ENCODE measurements around the gene CLEC10A. TPM values are rescaled to one million over a fixed set of nuclear protein-coding genes. Genes with fewer than 3 reads are reported as not detected.

The CLEC10A gene
- total RNA-seq, 2 donors from 2014 or later = 0.96 to 9.7 TPM

DNA sequence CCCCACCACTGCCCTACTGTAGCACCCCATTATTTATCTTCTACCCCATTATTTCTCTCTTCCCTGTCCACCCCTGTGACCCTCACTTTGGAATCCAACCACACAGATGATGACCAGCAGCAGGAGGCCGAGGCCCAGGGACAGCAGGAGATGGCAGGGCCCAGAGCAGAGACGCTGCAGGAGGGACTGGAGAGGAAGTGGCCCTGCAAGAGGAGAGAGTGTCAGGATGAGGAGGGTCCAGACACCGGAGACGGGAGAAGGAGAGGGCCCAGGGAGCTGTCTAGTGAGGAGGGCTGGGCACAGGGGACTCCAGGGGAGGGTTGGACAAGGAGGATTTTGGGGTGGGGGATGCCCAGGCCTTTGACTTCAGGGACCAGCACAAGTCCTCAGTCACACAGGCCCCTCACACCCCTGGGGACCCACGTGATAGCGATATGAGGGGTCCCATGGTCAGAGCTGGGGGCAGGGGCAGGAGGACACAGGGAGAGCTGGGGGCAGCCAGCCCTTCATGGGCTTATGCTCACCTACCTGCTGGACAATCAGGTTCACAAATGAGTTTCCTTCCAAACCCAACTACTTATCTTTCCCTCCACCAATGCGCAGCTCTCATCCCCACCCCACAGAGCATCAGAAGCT, 2.0 kb downstream of the CLEC10A start:
- H3K27me3 ChIP-seq = no peaks in the 10 kb centered on the region
- no peak overlapping the region for H3K4me3 ChIP-seq
- H3K27ac ChIP-seq = no peak overlapping the region
- H3K9me3 ChIP-seq = no peaks in the 10 kb centered on the region
- peak overlapping the region in 1 of 2 donors; percentile 35 for H3K9ac ChIP-seq (ENCODE audit: low read depth in 2 of 2, low read length in 2 of 2)
- intact Hi-C loops (cut with DNase I) = no loop called here
- TF ChIP-seq, protein P1, sequence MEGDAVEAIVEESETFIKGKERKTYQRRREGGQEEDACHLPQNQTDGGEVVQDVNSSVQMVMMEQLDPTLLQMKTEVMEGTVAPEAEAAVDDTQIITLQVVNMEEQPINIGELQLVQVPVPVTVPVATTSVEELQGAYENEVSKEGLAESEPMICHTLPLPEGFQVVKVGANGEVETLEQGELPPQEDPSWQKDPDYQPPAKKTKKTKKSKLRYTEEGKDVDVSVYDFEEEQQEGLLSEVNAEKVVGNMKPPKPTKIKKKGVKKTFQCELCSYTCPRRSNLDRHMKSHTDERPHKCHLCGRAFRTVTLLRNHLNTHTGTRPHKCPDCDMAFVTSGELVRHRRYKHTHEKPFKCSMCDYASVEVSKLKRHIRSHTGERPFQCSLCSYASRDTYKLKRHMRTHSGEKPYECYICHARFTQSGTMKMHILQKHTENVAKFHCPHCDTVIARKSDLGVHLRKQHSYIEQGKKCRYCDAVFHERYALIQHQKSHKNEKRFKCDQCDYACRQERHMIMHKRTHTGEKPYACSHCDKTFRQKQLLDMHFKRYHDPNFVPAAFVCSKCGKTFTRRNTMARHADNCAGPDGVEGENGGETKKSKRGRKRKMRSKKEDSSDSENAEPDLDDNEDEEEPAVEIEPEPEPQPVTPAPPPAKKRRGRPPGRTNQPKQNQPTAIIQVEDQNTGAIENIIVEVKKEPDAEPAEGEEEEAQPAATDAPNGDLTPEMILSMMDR (IDR thresholded peaks at IDR 0.05) = no peak
- H3K36me3 ChIP-seq = no peaks in the 10 kb centered on the region
- DNase-seq = no peak
- H3K4me1 ChIP-seq = no peaks in the 10 kb centered on the region

GRCh38 chr17:7074931-7075330, 5.1 kb downstream of the CLEC10A start:
- DNase-seq = no peak
- TF ChIP-seq, protein P1 (IDR thresholded peaks at IDR 0.05) = no peak
- H3K27ac ChIP-seq = no peak overlapping the region
- no peaks in the 10 kb centered on the region for H3K27me3 ChIP-seq
- H3K9ac ChIP-seq (ENCODE audit: low read depth in 2 of 2, low read length in 2 of 2) = no peak overlapping the region
- no peaks in the 10 kb centered on the region for H3K9me3 ChIP-seq
- H3K4me1 ChIP-seq = no peaks in the 10 kb centered on the region
- intact Hi-C loops (cut with DNase I) = no loop called here
- no peaks in the 10 kb centered on the region for H3K36me3 ChIP-seq
- no peak overlapping the region for H3K4me3 ChIP-seq

DNA sequence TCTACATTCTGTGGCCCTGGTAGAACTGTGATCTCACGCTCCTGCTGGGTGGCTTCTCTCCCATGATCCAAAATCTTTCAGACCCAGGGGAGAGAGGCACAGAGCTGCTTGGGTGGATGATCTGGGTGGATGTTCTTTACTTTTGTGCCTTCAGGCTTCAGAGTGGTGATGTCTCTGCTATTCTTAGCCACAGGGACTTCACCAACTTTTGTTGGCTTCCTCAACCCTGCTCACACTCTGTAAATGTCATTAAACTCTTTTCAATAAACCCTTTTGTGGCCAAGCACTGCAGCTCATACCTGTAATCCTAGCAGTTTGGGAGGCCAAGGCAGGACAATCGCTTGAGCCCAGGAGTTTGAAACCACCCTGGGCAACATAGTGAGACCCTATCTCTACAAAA, 7.6 kb downstream of the CLEC10A start:
- Histone ChIP-seq H3K36me3 (no peaks in the 10 kb centered on the region), H3K9ac (ENCODE audit: low read depth in 2 of 2, low read length in 2 of 2) (no peak overlapping the region), H3K27ac (no peak overlapping the region), H3K4me1 (no peaks in the 10 kb centered on the region), H3K9me3 (no peaks in the 10 kb centered on the region), H3K4me3 (no peak overlapping the region), H3K27me3 (no peaks in the 10 kb centered on the region)
- TF ChIP-seq, protein P1 (IDR thresholded peaks at IDR 0.05) = no peak
- no peak for DNase-seq
- intact Hi-C loops (cut with DNase I) = no loop called here

DNA sequence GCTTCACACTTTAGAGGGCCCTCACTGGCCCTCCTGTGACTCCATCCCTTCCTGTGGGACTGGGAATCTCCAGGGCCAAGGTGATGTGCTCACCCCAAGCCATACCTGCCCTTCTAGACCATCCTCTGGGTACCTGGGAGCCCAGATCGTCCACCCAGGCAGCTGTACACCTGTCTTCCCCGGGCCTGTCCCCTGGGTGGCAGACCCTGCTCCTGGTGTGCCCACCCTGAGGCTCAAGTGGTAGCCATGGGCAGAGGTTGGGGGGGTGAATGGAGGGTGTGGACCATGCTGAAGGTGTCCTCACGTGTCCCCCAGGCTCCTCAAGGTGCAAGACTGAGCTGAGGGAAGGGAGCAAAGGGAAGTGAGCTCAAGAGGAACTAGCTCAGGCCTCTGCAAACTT, 9.3 kb downstream of the CLEC10A start:
- Histone ChIP-seq H3K36me3 (no peaks in the 10 kb centered on the region), H3K9ac (ENCODE audit: low read depth in 2 of 2, low read length in 2 of 2) (no peak overlapping the region), H3K27ac (no peak overlapping the region), H3K9me3 (no peaks in the 10 kb centered on the region), H3K4me1 (no peaks in the 10 kb centered on the region), H3K4me3 (no peak overlapping the region), H3K27me3 (no peaks in the 10 kb centered on the region)
- intact Hi-C loops (cut with DNase I) = no loop called here
- DNase-seq = no peak
- TF ChIP-seq, protein P1 (IDR thresholded peaks at IDR 0.05) = no peak

DNA sequence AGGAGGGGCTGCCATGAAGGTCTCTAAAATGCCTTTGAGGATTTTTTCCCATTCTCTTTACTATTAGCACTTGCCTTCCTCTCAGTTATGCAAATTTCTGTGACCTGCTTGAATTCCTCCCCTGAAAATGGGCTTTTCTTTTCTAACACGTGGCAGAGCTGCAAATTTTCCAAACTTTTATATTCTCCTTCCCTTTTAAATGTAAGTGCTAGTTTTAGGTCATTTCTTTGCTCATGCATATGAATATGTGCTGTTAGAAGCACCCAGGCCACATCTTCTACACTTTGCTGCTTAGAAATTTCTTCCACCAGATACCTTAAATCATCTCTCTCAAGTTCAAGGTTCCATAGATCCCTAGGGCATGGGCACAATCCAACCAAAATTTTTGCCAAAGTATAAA, 11.8 kb downstream of the CLEC10A start:
- Histone ChIP-seq H3K4me3 (no peak overlapping the region), H3K9me3 (no peaks in the 10 kb centered on the region), H3K27me3 (no peaks in the 10 kb centered on the region), H3K4me1 (no peaks in the 10 kb centered on the region), H3K27ac (no peak overlapping the region), H3K36me3 (no peaks in the 10 kb centered on the region), H3K9ac (ENCODE audit: low read depth in 2 of 2, low read length in 2 of 2) (no peak overlapping the region)
- DNase-seq = no peak
- intact Hi-C loops (cut with DNase I) = no loop called here
- TF ChIP-seq, protein P1 (IDR thresholded peaks at IDR 0.05) = no peak
